Small intestine (tissue), 7 donors: ENCODE results near the gene IMPG2. TPM values are rescaled to one million over a fixed set of nuclear protein-coding genes. Genes with fewer than 3 reads are reported as not detected.

ENCODE experiments used
- DNase-seq, 2 donors: peaks; one replicate each; pipeline versions ENCODE4 v3.0.0 to v3.0.0-alpha.2; 2013
- FAIRE-seq: peaks from 2 replicates; lab custom pipeline; 2012; peaks lifted over from hg19 to GRCh38; lab: Jason Lieb, UNC
- H3K27ac ChIP-seq, 3 donors: one replicate each; pipeline ENCODE4 v1.5.1; 2013; ENCODE audit warnings: low read length in 2 of 3, mild to moderate bottlenecking in 2 of 3, control low read depth in 1 of 3, inconsistent platforms in 1 of 3, low read depth in 1 of 3, moderate library complexity in 1 of 3
- H3K27me3 ChIP-seq, 3 donors: one replicate each; pipeline ENCODE4 v1.6.1; 2013; ENCODE audit warnings: low read length in 3 of 3, inconsistent platforms in 1 of 3; ENCODE audit not compliant: control insufficient read depth in 3 of 3, insufficient read depth in 3 of 3
- H3K36me3 ChIP-seq, 3 donors: one replicate each; pipeline ENCODE4 v1.6.1; 2013; ENCODE audit warnings: low read length in 3 of 3, inconsistent platforms in 1 of 3, low read depth in 1 of 3, mild to moderate bottlenecking in 1 of 3, moderate library complexity in 1 of 3; ENCODE audit not compliant: control insufficient read depth in 3 of 3, insufficient read depth in 2 of 3
- H3K4me1 ChIP-seq, 3 donors: one replicate each; pipeline ENCODE4 v1.6.1; 2013; ENCODE audit warnings: low read length in 2 of 3, inconsistent platforms in 1 of 3, low read depth in 1 of 3, mild to moderate bottlenecking in 1 of 3, moderate library complexity in 1 of 3; ENCODE audit not compliant: control insufficient read depth in 3 of 3, insufficient read depth in 2 of 3
- H3K4me3 ChIP-seq, 3 donors: one replicate each; pipeline ENCODE4 v1.5.1; 2013; ENCODE audit warnings: low read length in 3 of 3, control low read depth in 1 of 3, inconsistent platforms in 1 of 3, low read depth in 1 of 3, mild to moderate bottlenecking in 1 of 3, moderate library complexity in 1 of 3
- H3K9me3 ChIP-seq, 2 donors: one replicate each; pipeline ENCODE4 v1.6.1; 2013; ENCODE audit warnings: low read depth in 1 of 2, low read length in 1 of 2; ENCODE audit not compliant: control insufficient read depth in 2 of 2, insufficient read depth in 1 of 2
- WGBS, 3 donors: extraction: QIAGEN DNeasy Blood & Tissue Kit; methylation state at CpG; one replicate each; pipeline ENCODE4 v1.1.7; 2013; 5-methylcytosine and 5-hydroxymethylcytosine counted together
- polyA plus RNA-seq, 4 donors: library from polyadenylated mRNA; stranded (reverse) in 3 of 4; unstranded in 1 of 4; fragments of 200-250 nt in 3 of 4; fragments of 120-200 nt in 1 of 4; gene quantifications; one replicate each; pipeline versions ENCODE4 v1.2.1 to v1.2.3, GENCODE V29; 2013
- donor health status: healthy with polysubstance abuse.
- donor health status: control.
- donor health status: control.
- donor health status: Bipolar disorder and iron deficiency.
- donor health status: healthy.

The IMPG2 gene
- polyA plus RNA-seq, 4 donors = 0.04 to 0.66 TPM; not detected in 2

DNA sequence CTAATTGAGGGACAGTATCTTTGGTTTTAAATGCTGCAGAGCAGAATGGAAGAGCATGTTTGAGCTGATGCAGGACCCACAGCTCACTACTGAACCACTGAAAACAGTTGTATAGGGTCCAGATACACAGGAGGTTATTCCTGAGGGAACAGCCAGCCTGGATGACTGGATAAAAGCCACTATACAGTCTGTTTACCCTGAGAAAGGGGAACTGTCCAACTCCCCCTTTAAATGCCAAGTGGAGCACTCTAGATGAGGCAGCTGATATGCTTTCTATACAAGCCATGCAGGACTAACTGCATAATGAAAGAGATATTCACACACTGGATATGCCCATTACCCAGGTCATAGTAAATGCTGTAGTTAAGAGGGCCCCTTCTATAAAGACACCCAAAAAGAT is 138.6 kb downstream of the IMPG2 start:
- no peaks in the 10 kb centered on the region for H3K4me1 ChIP-seq
- H3K9me3 ChIP-seq = no peaks in the 10 kb centered on the region
- no peaks in the 10 kb centered on the region for H3K36me3 ChIP-seq
- DNase-seq (no peak), FAIRE-seq (no peak)
- peaks cover 0 to 3% (median 0%) of the 10 kb centered on the region in 3 donors for H3K27me3 ChIP-seq
- no peak overlapping the region for H3K27ac ChIP-seq
- no peak overlapping the region for H3K4me3 ChIP-seq

DNA sequence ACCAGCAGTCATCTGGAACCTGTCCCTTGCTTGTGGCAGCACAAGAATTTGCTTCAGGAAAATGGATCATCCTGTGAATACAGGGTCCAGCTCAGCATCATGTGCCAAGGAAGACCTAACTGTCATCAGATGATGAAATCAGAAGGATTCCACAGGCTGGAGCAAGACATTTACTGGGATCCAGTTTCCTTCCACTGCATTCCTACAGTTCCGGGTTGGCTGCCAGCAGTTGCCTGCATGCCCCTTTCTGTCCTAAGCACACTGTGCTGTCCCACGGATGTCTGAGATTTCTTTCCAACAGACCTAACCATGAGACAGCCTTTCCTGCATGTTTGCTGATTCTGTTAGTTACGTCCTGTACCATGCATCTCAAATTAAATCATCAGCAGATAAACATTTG is 140.7 kb downstream of the IMPG2 start:
- FAIRE-seq = no peak
- no peaks in the 10 kb centered on the region for H3K36me3 ChIP-seq
- WGBS, 3 donors = 72 to 81% (median 77%) methylated on average over 3 of the region's 3 CpGs
- no peak for DNase-seq
- H3K4me3 ChIP-seq = no peak overlapping the region
- H3K27ac ChIP-seq = no peak overlapping the region
- no peaks in the 10 kb centered on the region for H3K9me3 ChIP-seq
- no peaks in the 10 kb centered on the region for H3K4me1 ChIP-seq
- H3K27me3 ChIP-seq = peaks cover 0 to 3% (median 0%) of the 10 kb centered on the region in 3 donors

DNA sequence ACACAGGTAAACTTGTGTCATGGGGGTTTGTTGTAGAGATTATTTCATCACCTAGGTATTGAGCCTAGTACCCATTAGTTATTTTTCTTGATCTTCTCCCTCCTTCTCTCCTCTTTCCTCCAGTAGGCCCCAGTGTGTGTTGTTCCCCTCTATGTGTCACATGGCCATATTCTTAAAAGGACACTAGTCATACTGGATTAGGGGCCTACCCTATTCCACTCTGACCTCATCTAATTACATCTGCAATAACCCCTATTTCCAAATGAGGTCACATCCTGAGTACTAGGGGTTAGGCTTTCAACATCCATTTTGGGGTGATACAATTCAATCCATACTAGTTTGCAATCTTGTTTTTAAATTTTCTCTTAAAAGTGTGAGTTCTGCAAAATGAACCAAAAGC is 142.8 kb downstream of the IMPG2 start:
- H3K4me1 ChIP-seq = no peaks in the 10 kb centered on the region
- FAIRE-seq = no peak
- H3K36me3 ChIP-seq = no peaks in the 10 kb centered on the region
- H3K27ac ChIP-seq = no peak overlapping the region
- no peaks in the 10 kb centered on the region for H3K9me3 ChIP-seq
- no peak for DNase-seq
- peaks cover 0 to 3% (median 0%) of the 10 kb centered on the region in 3 donors for H3K27me3 ChIP-seq
- no peak overlapping the region for H3K4me3 ChIP-seq

Other genes starting within 250 kb of the IMPG2 start
- gene SENP7, start 192.6 kb upstream of the IMPG2 start, polyA plus RNA-seq = 10 to 100 TPM in 1 of 4 donors, 1 to 10 TPM in 3; 3.0 to 35.7 (median 4.1) TPM
- 10 to 100 TPM; 13.8 to 27.6 (median 19.7) TPM for gene TRMT10C, start 241.3 kb upstream of the IMPG2 start, polyA plus RNA-seq